ENCODE measurements around the gene RBMS3.

- TF ChIP-seq CTCF (IDR thresholded peaks at IDR 0.05; ENCODE audit: insufficient read depth, low read depth, low read length): no peak
- no peak for TF ChIP-seq EZH2 (IDR thresholded peaks at IDR 0.05; ENCODE audit: insufficient read depth, low read length)
Observed at GRCh38 chr3:29291982-29292363, 11.1 kb downstream of the RBMS3 start.
